Pancreas (tissue), 10 donors: ENCODE measurements around the gene VWA3A. TPM values are rescaled to one million over a fixed set of nuclear protein-coding genes. Genes with fewer than 3 reads are reported as not detected.

Experiments used
- ATAC-seq, 4 donors: fragments of 200-7000 bp; cut with Tn5 transposase; one replicate each; pipeline versions ENCODE4 v1.8.0 to v1.9.1; 2020; ENCODE audit warnings: mild to moderate bottlenecking in 4 of 4, moderate library complexity in 4 of 4
- DNase-seq, 6 donors: peaks; one replicate each; pipeline ENCODE4 v3.0.0-alpha.2; 2020
- FAIRE-seq: peaks from 2 replicates; lab custom pipeline; 2012; peaks lifted over from hg19 to GRCh38; lab: Jason Lieb, UNC
- H3K27ac ChIP-seq, 4 donors: fragments of 200-600 bp; sonication (generic); 1 replicate in 3 of 4; 2 replicates in 1 of 4; pipeline versions ENCODE4 v1.5.0 to v1.8.0; 2020
- H3K27me3 ChIP-seq, 4 donors: fragments of 200-600 bp; one replicate each; pipeline ENCODE4 v1.8.0; 2021
- H3K36me3 ChIP-seq, 3 donors: fragments of 200-600 bp; sonication (generic) in 1 of 3; one replicate each; pipeline versions ENCODE4 v1.5.0 to v1.8.0; 2020 to 2021
- H3K4me1 ChIP-seq, 3 donors: fragments of 200-600 bp; one replicate each; pipeline ENCODE4 v1.8.0; 2021
- H3K4me3 ChIP-seq, 4 donors: fragments of 200-600 bp; sonication (generic) in 2 of 4; one replicate each; pipeline versions ENCODE4 v1.5.0 to v1.8.0; 2020 to 2021
- H3K9me3 ChIP-seq, 4 donors: fragments of 200-600 bp; one replicate each; pipeline ENCODE4 v1.8.0; 2021
- WGBS, 2 donors: extraction: QIAGEN DNeasy Blood & Tissue Kit; methylation state at CpG; one replicate each; pipeline ENCODE4 v1.1.7; 2013; 5-methylcytosine and 5-hydroxymethylcytosine counted together
- intact Hi-C, 3 donors: fragments of 100-400 bp; cut with DNase I; formaldehyde crosslinking; loops; one replicate each; pipeline versions ENCODE4 v1.11.1 to v1.14.2; 2022
- polyA plus RNA-seq, 2 donors: library from polyadenylated mRNA; stranded (reverse); fragments of 200-250 nt; gene quantifications; one replicate each; pipeline ENCODE4 v1.2.3, GENCODE V29; 2013
- total RNA-seq, 6 donors: library from RNA; stranded (reverse); fragmentation: NEBNext Ultra II Directional in 4 of 6; extraction: Animal tissue kit (Norgen Biotek cat#: 25700) in 4 of 6; gene quantifications; one replicate each; pipeline versions ENCODE4 v1.2.1 to v1.2.4, GENCODE V29; 2021 to 2023
- TF ChIP-seq, protein P1 (sequence below), 4 donors: fragments of 200-600 bp; sonication (generic) in 3 of 4; IDR thresholded peaks; one replicate each; pipeline versions ENCODE4 v1.5.0 to v1.8.0; 2021; ENCODE audit warnings: antibody characterized with exemption in 4 of 4
- donor health status: healthy with polysubstance abuse.
- donor health status: DM: no; HTN: no; CAD: no; lungs with moderate emphysema.
- donor health status: DM: no; HTN: no; CAD: no.
- donor health status: control.
- donor health status: control.
- donor health status: Bipolar disorder and iron deficiency.
- donor health status: DM: yes; HTN: yes; CAD: no.
- donor health status: DM: no; HTN: no; CAD: no.
- donor health status: DM: no; HTN: no; CAD: no.
- donor health status: DM: yes; HTN: yes; CAD: no.

VWA3A gene
- total and polyA plus RNA-seq, 8 donors: 0.06 to 0.24 (median 0.09) TPM; not detected in 3

DNA sequence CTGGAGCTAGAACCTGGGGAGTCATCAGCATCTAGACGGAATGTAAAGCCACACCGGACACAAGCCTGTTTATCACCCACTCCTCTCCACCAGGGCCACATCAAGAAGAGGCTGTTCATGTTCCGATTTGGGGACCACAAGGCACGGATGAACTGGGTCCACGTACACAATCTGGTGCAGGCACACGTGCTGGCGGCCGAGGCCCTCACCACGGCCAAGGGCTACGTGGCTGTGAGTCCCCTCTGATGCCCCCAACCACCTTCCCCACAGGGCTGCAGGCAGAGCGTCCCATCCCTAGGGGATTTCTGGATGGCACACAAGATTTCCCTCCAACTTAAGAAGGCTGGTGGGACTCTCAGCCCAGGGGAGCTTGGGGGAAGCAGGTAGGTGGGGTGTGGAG, 89.1 kb downstream of the VWA3A start:
- H3K27ac ChIP-seq: no peak overlapping the region
- H3K4me1 ChIP-seq: no peaks in the 10 kb centered on the region
- DNase-seq: no peak
- ATAC-seq: no peak
- no peaks in the 10 kb centered on the region for H3K27me3 ChIP-seq
- TF ChIP-seq, protein P1, sequence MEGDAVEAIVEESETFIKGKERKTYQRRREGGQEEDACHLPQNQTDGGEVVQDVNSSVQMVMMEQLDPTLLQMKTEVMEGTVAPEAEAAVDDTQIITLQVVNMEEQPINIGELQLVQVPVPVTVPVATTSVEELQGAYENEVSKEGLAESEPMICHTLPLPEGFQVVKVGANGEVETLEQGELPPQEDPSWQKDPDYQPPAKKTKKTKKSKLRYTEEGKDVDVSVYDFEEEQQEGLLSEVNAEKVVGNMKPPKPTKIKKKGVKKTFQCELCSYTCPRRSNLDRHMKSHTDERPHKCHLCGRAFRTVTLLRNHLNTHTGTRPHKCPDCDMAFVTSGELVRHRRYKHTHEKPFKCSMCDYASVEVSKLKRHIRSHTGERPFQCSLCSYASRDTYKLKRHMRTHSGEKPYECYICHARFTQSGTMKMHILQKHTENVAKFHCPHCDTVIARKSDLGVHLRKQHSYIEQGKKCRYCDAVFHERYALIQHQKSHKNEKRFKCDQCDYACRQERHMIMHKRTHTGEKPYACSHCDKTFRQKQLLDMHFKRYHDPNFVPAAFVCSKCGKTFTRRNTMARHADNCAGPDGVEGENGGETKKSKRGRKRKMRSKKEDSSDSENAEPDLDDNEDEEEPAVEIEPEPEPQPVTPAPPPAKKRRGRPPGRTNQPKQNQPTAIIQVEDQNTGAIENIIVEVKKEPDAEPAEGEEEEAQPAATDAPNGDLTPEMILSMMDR (IDR thresholded peaks at IDR 0.05): no peak
- FAIRE-seq: no peak
- no peaks in the 10 kb centered on the region for H3K9me3 ChIP-seq
- no peaks in the 10 kb centered on the region for H3K36me3 ChIP-seq
- 70 to 74% methylated on average over 11 of the region's 11 CpGs for WGBS, 2 donors
- intact Hi-C loops: no loop called here
- H3K4me3 ChIP-seq: no peak overlapping the region

DNA sequence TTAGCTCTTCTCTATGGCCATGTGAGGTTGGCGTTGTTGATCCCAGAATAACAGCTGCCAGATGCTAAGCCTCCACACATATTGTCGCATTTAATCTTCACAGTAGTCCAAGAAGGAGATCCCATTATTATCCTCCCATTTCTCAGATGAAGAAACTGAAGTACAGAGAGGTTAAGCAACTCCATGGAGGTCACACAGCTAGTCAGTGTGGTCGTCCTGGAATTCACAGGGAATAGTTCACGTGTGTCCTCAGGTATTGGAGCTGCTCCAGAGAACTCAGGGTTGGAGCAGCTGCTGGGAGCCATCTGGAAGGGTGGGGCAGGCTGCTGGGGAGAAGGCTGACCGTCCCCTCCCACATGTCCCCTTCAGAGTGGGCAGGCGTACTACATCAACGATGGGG, 89.5 kb downstream of the VWA3A start:
- no peaks in the 10 kb centered on the region for H3K36me3 ChIP-seq
- no peaks in the 10 kb centered on the region for H3K9me3 ChIP-seq
- FAIRE-seq: no peak
- no peaks in the 10 kb centered on the region for H3K4me1 ChIP-seq
- H3K27me3 ChIP-seq: no peaks in the 10 kb centered on the region
- DNase-seq: no peak
- no peak for ATAC-seq
- intact Hi-C loops: no loop called here
- TF ChIP-seq, protein P1 (IDR thresholded peaks at IDR 0.05): no peak
- H3K4me3 ChIP-seq: no peak overlapping the region
- no peak overlapping the region for H3K27ac ChIP-seq
- WGBS, 2 donors: 65 to 74% methylated on average over 7 of the region's 7 CpGs

DNA sequence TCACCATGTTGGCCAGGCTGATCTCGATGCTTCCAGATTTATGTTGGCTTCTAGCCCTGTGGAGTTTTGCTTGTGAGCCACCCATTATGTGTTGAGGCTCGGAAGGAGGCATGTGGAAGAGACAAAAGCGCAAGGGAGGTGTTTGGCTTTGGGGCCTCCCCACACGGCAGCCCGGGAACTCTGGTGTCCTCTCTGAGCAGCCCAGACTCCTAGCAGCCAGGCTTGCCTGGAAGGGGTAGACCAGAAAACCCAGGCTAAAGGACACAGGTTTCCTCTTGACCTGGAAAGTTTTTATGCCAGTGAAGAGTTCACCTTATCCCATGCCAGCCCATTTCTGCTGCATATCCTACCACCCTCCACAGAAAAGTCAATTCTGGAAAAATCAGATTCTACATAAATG, 91.0 kb downstream of the VWA3A start:
- no peaks in the 10 kb centered on the region for H3K36me3 ChIP-seq
- peaks cover 0 to 3% (median 0%) of the 10 kb centered on the region in 3 donors for H3K4me1 ChIP-seq
- no peaks in the 10 kb centered on the region for H3K27me3 ChIP-seq
- TF ChIP-seq, protein P1 (IDR thresholded peaks at IDR 0.05): no peak
- 80 to 87% methylated on average over 5 of the region's 5 CpGs for WGBS, 2 donors
- no peaks in the 10 kb centered on the region for H3K9me3 ChIP-seq
- intact Hi-C loops: no loop called here
- no peak for FAIRE-seq
- ATAC-seq: no peak
- no peak for DNase-seq
- no peak overlapping the region for H3K4me3 ChIP-seq
- H3K27ac ChIP-seq: no peak overlapping the region

DNA sequence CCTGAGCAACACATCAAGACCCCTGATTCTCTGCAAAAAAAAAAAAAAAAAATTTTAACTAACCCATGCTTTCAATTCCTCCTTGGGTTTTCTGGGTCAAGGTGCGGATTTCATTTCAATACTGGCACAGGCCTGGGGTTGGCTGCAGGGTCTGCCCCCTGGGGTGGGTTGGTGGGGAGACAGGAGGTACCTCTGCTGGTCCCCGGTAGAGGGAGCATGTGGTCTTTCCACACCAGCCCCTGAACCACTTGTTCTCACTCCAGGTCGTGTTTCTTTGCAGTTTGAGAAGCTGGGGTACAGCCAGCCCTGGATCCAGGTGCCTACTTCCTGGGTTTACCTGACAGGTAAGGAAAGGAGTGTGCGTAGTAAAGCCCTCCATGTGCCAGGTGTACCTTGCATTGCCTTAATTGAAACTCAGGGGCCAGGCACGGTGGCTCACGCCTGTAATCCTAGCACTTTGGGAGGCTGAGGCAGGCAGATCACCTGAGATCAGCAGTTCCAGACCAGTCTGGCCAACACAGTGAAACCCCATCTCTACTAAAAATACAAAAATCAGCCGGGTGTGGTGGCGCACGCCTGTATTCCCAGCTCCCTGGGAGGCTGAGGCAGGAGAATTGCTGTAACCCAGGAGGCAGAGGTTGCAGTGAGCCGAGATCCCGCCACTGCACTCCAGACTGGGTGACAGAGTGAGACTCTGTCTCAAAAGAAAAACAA, 91.7 kb downstream of the VWA3A start:
- Histone ChIP-seq H3K4me3 (no peak overlapping the region), H3K9me3 (no peaks in the 10 kb centered on the region), H3K27ac (no peak overlapping the region), H3K27me3 (no peaks in the 10 kb centered on the region), H3K4me1 (peaks cover 0 to 10% (median 4%) of the 10 kb centered on the region in 3 donors), H3K36me3 (no peaks in the 10 kb centered on the region)
- FAIRE-seq (no peak), ATAC-seq (no peak), DNase-seq (no peak)
- WGBS, 2 donors: 68 to 79% methylated on average over 11 of the region's 11 CpGs
- TF ChIP-seq, protein P1 (IDR thresholded peaks at IDR 0.05): no peak
- intact Hi-C loops: no loop called here

DNA sequence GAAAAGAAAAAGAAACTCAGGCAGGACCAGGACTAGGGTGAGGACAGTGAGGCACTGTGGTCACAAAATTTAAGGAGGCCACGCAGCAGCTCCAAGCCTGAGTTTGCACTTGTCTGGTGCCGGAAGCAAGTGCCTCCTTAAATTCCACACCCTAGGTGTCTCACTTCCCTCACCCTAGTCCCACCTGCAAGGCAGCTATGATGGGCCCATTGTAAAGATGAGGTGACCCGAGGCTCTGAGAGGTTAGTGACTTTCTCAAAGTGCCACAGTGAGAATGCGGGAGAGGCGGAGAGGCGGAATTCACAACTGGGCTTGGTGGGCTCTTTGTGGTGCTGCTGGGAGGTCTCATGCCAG, 92.3 kb downstream of the VWA3A start:
- FAIRE-seq (no peak), ATAC-seq (no peak), DNase-seq (no peak)
- Histone ChIP-seq H3K9me3 (no peaks in the 10 kb centered on the region), H3K4me1 (peaks cover 0 to 15% (median 9%) of the 10 kb centered on the region in 3 donors), H3K36me3 (no peaks in the 10 kb centered on the region), H3K27ac (no peak overlapping the region), H3K27me3 (no peaks in the 10 kb centered on the region), H3K4me3 (no peak overlapping the region)
- intact Hi-C loops: no loop called here
- TF ChIP-seq, protein P1 (IDR thresholded peaks at IDR 0.05): no peak
- WGBS, 2 donors: 83 to 88% methylated on average over 6 of the region's 6 CpGs
